GM19455 (cell line): Measurements from ENCODE around the gene ATF7.
"Not testable (repeated sequence)": the region's sequence is repeated elsewhere in the genome, so short reads cannot be mapped to it uniquely, and the experiment has no call there.

Source experiments
- ATAC-seq: cut with Tn5 transposase; IDR thresholded peaks from one replicate; pipeline ENCODE4 v1.9.1; 2021; ENCODE audit not compliant: unreplicated experiment

The ATF7 gene

GRCh38 chr12:53631721-53632120, 5.5 kb upstream of the ATF7 start:
- ATAC-seq = no peak

GRCh38 chr12:53627919-53628318, 1.7 kb upstream of the ATF7 start:
- no peak for ATAC-seq

GRCh38 chr12:53626702-53627169, 554 bp upstream of the ATF7 start:
- ATAC-seq = peak; percentile 8

- no peak for ATAC-seq
Measured at GRCh38 chr12:53625373-53625945, 723 bp downstream of the ATF7 start.

GRCh38 chr12:53624956-53625355, 1.2 kb downstream of the ATF7 start:
- ATAC-seq = no peak

- ATAC-seq = no peak
Measured at GRCh38 chr12:53624458-53624857, 1.7 kb downstream of the ATF7 start.

- ATAC-seq = no peak
Measured at GRCh38 chr12:53623548-53624385, 2.4 kb downstream of the ATF7 start.

- ATAC-seq = no peak
Measured at GRCh38 chr12:53622724-53623123, 3.5 kb downstream of the ATF7 start.

GRCh38 chr12:53618275-53618674, 7.9 kb downstream of the ATF7 start:
- no peak for ATAC-seq

- ATAC-seq = no peak
Measured at GRCh38 chr12:53617700-53618099, 8.5 kb downstream of the ATF7 start.

- ATAC-seq = no peak
Measured at GRCh38 chr12:53616950-53617349, 9.2 kb downstream of the ATF7 start.

GRCh38 chr12:53613821-53614220, 12.4 kb downstream of the ATF7 start:
- ATAC-seq = no peak

- no peak for ATAC-seq
Measured at GRCh38 chr12:53612978-53613377, 13.2 kb downstream of the ATF7 start.

GRCh38 chr12:53611304-53611703, 14.9 kb downstream of the ATF7 start:
- no peak for ATAC-seq

- not testable (repeated sequence) for ATAC-seq
Measured at GRCh38 chr12:53606688-53607087, 19.5 kb downstream of the ATF7 start.

- no peak for ATAC-seq
Measured at GRCh38 chr12:53604581-53604980, 21.6 kb downstream of the ATF7 start.

- ATAC-seq = no peak
Measured at GRCh38 chr12:53603804-53604203, 22.4 kb downstream of the ATF7 start.

GRCh38 chr12:53603196-53603595, 23.0 kb downstream of the ATF7 start:
- ATAC-seq = no peak

GRCh38 chr12:53602176-53602864, 23.9 kb downstream of the ATF7 start:
- no peak for ATAC-seq

- ATAC-seq = no peak
Measured at GRCh38 chr12:53601296-53601847, 24.8 kb downstream of the ATF7 start.

- ATAC-seq = no peak
Measured at GRCh38 chr12:53600490-53601295, 25.5 kb downstream of the ATF7 start.
